GM23338 (cell line): ENCODE measurements around the gene C19orf25. TPM values are rescaled to one million over a fixed set of nuclear protein-coding genes. Genes with fewer than 3 reads are reported as not detected.

Experiments used
- CTCF ChIP-seq, 2 experiments: fragments of 200-600 bp in 1 of 2; sonication (generic) in 1 of 2; conservative IDR thresholded peaks; 2 replicates each; pipeline versions ENCODE4 v1.5.1 to v1.6.1; 2016 to 2017; ENCODE audit warnings: antibody characterized with exemption in 2 of 2, low read depth in 2 of 2, mild to moderate bottlenecking in 2 of 2, moderate library complexity in 1 of 2
- ETS1 ChIP-seq: IDR thresholded peaks from 2 replicates; pipeline ENCODE4 v1.6.1; 2016; ENCODE audit warnings: antibody characterized with exemption
- JUNB ChIP-seq: IDR thresholded peaks from one replicate; pipeline ENCODE4 v1.6.1; 2016; ENCODE audit warnings: antibody characterized with exemption; ENCODE audit not compliant: unreplicated experiment
- NANOG ChIP-seq: IDR thresholded peaks from 2 replicates; pipeline ENCODE4 v1.6.1; 2016; ENCODE audit warnings: antibody characterized with exemption, borderline replicate concordance
- REST ChIP-seq: IDR thresholded peaks from one replicate; pipeline ENCODE4 v1.6.1; 2018; ENCODE audit warnings: antibody characterized with exemption; ENCODE audit not compliant: unreplicated experiment
- ZNF114 ChIP-seq: fragments of 250-450 bp; sonication (Bioruptor Pico); IDR thresholded peaks from 2 replicates; pipeline ENCODE4 v1.5.0; 2020; ENCODE audit warnings: mild to moderate bottlenecking, moderate library complexity
- polyA plus RNA-seq: library from polyadenylated mRNA; unstranded; fragments of >200 nt; fragmentation: Nextera tagmentation; extraction: Ambion mirVana; gene quantifications from 2 replicates; pipeline ENCODE4 v1.2.1, GENCODE V29; 2016
- total RNA-seq: library from RNA; depleted of rRNA; stranded (reverse); fragments of >200 nt; shearing (Covaris generic); gene quantifications from 2 replicates; pipeline ENCODE4 v1.2.3, GENCODE V29; 2014
- TF ChIP-seq, protein P1 (sequence below): fragments of 250-450 bp; sonication (Bioruptor Pico); IDR thresholded peaks from 2 replicates; pipeline ENCODE4 v1.5.0; 2020; ENCODE audit warnings: mild to moderate bottlenecking, moderate library complexity

C19orf25 gene
- total and polyA plus RNA-seq, 2 experiments from 2014 or later = 43.5 to 61.1 TPM

DNA sequence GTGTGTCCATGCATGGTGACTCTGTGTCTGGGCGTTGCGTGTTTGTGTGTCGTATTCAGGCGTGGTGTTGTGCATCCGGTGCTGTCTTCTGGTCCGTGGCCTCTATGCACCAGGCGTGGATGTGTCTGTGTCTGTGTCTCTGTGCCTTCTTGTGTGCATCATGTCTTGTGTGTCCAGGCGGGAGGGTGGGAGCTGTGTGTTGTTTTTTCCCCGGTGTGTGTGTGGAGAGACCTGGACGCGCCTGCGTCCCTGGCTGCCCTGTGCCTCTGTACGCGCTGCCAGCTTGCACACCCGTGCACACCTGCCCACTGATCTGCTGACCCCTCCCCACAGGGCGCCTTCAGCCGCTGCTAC lies 45.9 kb upstream of the C19orf25 start (continued):
- TF ChIP-seq, protein P1, sequence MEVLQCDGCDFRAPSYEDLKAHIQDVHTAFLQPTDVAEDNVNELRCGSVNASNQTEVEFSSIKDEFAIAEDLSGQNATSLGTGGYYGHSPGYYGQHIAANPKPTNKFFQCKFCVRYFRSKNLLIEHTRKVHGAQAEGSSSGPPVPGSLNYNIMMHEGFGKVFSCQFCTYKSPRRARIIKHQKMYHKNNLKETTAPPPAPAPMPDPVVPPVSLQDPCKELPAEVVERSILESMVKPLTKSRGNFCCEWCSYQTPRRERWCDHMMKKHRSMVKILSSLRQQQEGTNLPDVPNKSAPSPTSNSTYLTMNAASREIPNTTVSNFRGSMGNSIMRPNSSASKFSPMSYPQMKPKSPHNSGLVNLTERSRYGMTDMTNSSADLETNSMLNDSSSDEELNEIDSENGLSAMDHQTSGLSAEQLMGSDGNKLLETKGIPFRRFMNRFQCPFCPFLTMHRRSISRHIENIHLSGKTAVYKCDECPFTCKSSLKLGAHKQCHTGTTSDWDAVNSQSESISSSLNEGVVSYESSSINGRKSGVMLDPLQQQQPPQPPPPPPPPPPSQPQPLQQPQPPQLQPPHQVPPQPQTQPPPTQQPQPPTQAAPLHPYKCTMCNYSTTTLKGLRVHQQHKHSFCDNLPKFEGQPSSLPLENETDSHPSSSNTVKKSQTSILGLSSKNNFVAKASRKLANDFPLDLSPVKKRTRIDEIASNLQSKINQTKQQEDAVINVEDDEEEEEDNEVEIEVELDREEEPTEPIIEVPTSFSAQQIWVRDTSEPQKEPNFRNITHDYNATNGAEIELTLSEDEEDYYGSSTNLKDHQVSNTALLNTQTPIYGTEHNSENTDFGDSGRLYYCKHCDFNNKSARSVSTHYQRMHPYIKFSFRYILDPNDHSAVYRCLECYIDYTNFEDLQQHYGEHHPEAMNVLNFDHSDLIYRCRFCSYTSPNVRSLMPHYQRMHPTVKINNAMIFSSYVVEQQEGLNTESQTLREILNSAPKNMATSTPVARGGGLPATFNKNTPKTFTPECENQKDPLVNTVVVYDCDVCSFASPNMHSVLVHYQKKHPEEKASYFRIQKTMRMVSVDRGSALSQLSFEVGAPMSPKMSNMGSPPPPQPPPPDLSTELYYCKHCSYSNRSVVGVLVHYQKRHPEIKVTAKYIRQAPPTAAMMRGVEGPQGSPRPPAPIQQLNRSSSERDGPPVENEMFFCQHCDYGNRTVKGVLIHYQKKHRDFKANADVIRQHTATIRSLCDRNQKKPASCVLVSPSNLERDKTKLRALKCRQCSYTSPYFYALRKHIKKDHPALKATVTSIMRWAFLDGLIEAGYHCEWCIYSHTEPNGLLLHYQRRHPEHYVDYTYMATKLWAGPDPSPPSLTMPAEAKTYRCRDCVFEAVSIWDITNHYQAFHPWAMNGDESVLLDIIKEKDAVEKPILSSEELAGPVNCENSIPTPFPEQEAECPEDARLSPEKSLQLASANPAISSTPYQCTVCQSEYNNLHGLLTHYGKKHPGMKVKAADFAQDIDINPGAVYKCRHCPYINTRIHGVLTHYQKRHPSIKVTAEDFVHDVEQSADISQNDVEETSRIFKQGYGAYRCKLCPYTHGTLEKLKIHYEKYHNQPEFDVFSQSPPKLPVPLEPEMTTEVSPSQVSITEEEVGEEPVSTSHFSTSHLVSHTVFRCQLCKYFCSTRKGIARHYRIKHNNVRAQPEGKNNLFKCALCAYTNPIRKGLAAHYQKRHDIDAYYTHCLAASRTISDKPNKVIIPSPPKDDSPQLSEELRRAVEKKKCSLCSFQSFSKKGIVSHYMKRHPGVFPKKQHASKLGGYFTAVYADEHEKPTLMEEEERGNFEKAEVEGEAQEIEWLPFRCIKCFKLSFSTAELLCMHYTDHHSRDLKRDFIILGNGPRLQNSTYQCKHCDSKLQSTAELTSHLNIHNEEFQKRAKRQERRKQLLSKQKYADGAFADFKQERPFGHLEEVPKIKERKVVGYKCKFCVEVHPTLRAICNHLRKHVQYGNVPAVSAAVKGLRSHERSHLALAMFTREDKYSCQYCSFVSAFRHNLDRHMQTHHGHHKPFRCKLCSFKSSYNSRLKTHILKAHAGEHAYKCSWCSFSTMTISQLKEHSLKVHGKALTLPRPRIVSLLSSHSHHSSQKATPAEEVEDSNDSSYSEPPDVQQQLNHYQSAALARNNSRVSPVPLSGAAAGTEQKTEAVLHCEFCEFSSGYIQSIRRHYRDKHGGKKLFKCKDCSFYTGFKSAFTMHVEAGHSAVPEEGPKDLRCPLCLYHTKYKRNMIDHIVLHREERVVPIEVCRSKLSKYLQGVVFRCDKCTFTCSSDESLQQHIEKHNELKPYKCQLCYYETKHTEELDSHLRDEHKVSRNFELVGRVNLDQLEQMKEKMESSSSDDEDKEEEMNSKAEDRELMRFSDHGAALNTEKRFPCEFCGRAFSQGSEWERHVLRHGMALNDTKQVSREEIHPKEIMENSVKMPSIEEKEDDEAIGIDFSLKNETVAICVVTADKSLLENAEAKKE (CRISPR knock-in tag) = no peak
- no peak for TF ChIP-seq ETS1
- TF ChIP-seq JUNB = no peak
- TF ChIP-seq ZNF114 (CRISPR knock-in tag) = no peak
- no peak for TF ChIP-seq NANOG
- TF ChIP-seq CTCF (conservative IDR thresholded peaks at IDR 0.05; ENCODE audit: low read depth in 2 of 2) = no peak
- TF ChIP-seq REST = no peak
